ENCODE data around the gene FAM98B. TPM values are rescaled to one million over a fixed set of nuclear protein-coding genes. Genes with fewer than 3 reads are reported as not detected.
A peak's percentile ranks its signal among the peaks of the same experiment; 100 is the strongest.

The FAM98B gene
- total RNA-seq (10 to 100 TPM in 2 of 6 donors, 1 to 10 TPM in 4; 4.7 to 13.8 (median 7.0) TPM), polyA plus RNA-seq (1 to 10 TPM; 3.2 to 6.5 TPM)

DNA sequence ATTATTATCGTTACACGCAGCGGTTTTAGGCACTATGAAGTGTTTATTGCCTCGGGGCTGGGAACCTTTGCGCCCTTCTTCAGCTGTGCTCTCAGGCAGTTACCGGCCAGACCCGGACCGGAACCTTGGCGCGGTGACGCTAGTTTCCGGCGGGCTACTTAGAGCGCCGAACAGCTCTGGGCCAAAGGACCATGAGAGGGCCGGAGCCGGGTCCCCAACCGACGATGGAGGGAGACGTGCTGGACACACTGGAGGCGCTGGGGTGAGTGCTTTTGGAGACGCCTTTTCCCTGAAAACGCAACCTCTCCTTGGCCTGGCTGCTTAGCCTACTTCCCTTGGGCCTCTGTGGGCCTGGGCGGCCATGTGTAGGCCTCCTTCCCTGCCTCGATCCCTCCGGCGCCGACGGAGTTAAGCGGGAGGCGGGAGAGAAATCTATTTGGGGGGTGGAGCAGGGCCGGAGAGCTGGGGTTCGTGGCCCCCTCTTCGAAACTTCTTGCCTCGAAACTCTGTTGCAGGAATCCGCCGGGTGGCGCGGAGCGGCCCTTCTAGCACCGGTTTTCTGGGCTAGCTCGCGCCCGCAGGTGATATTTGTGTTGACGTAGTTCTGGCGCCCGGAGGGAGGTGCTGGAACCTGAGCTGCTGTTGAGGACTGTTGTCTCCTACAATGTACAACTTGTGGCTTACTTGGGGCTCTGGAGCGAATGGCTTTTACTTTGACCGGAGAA lies at the start of gene FAM98B:
FAM98B (plus strand) TSS at position 157 of the 725 bp plus-strand sequence; CDS start at position 192, 35 bp downstream.
- intact Hi-C loops (cut with DNase I): no loop called here
- peaks cover 0 to 12% (median 11%) of the 10 kb centered on the region in 3 donors for H3K4me1 ChIP-seq
- H3K4me3 ChIP-seq: peak within 1 kb of the TSS; percentile 73 to 94 (median 76)
- DNase-seq (peak; percentile 84 to 96 (median 90)), ATAC-seq (peak; percentile 95 to 98 (median 97)), FAIRE-seq (no peak)
- TF ChIP-seq, protein P1, sequence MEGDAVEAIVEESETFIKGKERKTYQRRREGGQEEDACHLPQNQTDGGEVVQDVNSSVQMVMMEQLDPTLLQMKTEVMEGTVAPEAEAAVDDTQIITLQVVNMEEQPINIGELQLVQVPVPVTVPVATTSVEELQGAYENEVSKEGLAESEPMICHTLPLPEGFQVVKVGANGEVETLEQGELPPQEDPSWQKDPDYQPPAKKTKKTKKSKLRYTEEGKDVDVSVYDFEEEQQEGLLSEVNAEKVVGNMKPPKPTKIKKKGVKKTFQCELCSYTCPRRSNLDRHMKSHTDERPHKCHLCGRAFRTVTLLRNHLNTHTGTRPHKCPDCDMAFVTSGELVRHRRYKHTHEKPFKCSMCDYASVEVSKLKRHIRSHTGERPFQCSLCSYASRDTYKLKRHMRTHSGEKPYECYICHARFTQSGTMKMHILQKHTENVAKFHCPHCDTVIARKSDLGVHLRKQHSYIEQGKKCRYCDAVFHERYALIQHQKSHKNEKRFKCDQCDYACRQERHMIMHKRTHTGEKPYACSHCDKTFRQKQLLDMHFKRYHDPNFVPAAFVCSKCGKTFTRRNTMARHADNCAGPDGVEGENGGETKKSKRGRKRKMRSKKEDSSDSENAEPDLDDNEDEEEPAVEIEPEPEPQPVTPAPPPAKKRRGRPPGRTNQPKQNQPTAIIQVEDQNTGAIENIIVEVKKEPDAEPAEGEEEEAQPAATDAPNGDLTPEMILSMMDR (IDR thresholded peaks at IDR 0.05): no peak
- 0% methylated on average over 49 of the region's 49 CpGs for WGBS, 2 donors
- H3K9me3 ChIP-seq: no peaks in the 10 kb centered on the region
- no peaks in the 10 kb centered on the region for H3K36me3 ChIP-seq
- peak within 1 kb of the TSS; percentile 87 to 96 (median 90) for H3K27ac ChIP-seq
- no peaks in the 10 kb centered on the region for H3K27me3 ChIP-seq

DNA sequence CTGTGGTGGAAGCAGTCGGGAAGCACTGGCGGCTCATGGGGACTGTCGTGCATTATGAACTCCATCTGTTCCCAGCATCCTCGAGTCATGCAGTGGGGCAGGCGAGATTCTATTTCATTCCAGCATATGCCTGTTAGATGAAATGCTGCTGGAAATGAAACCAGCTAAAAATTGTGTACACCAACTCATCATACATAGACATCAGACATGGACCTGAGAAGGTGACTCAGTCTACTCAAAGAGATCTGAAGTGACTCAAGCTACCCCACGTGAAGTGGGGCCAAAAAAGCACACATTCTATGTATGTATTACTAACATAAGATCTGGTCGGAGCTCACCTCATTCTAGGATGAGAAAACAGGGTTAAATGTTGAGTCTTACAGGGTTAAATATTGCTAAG lies 47.5 kb upstream of the FAM98B start:
- TF ChIP-seq, protein P1 (IDR thresholded peaks at IDR 0.05): no peak

DNA sequence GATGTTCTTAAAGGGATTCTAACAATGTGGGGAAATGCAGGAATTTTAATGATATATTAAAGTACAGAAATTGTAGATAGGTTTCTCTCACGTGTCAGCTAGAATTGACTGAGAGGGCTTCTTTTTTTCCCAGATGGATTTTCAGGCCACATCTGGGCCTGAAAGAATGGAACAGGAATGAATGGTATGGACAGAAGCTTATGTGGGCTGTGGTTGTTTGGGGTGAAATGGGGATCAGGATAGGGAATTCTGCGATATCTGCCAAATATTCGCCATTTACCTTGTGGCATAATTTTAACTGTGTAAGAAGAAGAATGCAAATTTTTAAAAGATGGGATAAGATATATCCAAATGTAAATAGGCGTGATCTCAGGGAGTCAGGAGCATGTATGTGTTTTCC lies 45.4 kb upstream of the FAM98B start:
- intact Hi-C loops (cut with DNase I): no loop called here
- H3K4me3 ChIP-seq: no peak overlapping the region
- no peaks in the 10 kb centered on the region for H3K4me1 ChIP-seq
- FAIRE-seq (no peak), DNase-seq (no peak), ATAC-seq (no peak)
- no peaks in the 10 kb centered on the region for H3K9me3 ChIP-seq
- no peaks in the 10 kb centered on the region for H3K36me3 ChIP-seq
- H3K27ac ChIP-seq: no peak overlapping the region
- TF ChIP-seq, protein P1 (IDR thresholded peaks at IDR 0.05): no peak
- WGBS, 2 donors: 77 to 78% methylated on average over 4 of the region's 4 CpGs
- no peaks in the 10 kb centered on the region for H3K27me3 ChIP-seq

More for the DNA sequence above, 47.5 kb upstream of the FAM98B start:
- no peak for ATAC-seq
- no peaks in the 10 kb centered on the region for H3K4me1 ChIP-seq
- no peaks in the 10 kb centered on the region for H3K36me3 ChIP-seq
- no peak overlapping the region for H3K27ac ChIP-seq
- H3K4me3 ChIP-seq: no peak overlapping the region
- DNase-seq: no peak
- 55 to 65% methylated on average over 7 of the region's 7 CpGs for WGBS, 2 donors
- intact Hi-C loops (cut with DNase I): no loop called here
- H3K27me3 ChIP-seq: no peaks in the 10 kb centered on the region
- no peak for FAIRE-seq
- H3K9me3 ChIP-seq: no peaks in the 10 kb centered on the region

DNA sequence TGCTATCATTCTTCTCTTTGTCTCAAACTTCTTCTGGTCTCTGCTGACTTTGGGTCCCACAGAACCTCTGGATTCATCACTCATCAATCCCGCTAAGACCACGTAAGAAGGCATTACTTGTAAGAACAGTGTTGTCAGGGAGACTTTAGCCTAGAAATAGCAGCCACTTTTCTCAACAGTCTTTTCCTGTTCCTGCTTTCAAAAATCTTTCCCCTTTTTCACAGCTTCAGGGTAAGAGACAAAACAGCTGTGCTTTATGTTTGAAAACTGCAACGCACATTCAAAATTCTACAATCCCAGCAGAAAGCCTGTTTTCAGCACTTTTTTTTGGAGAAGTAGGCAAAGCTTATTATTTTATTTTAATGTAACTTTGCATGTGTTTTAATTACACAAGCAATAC lies 42.0 kb upstream of the FAM98B start:
- TF ChIP-seq, protein P1 (IDR thresholded peaks at IDR 0.05): no peak
- Histone ChIP-seq H3K9me3 (no peaks in the 10 kb centered on the region), H3K27me3 (no peaks in the 10 kb centered on the region), H3K4me3 (no peak overlapping the region), H3K27ac (no peak overlapping the region), H3K4me1 (no peaks in the 10 kb centered on the region), H3K36me3 (no peaks in the 10 kb centered on the region)
- ATAC-seq (no peak), FAIRE-seq (no peak), DNase-seq (no peak)
- intact Hi-C loops (cut with DNase I): no loop called here
- 74 to 83% methylated on average over 3 of the region's 3 CpGs for WGBS, 2 donors

DNA sequence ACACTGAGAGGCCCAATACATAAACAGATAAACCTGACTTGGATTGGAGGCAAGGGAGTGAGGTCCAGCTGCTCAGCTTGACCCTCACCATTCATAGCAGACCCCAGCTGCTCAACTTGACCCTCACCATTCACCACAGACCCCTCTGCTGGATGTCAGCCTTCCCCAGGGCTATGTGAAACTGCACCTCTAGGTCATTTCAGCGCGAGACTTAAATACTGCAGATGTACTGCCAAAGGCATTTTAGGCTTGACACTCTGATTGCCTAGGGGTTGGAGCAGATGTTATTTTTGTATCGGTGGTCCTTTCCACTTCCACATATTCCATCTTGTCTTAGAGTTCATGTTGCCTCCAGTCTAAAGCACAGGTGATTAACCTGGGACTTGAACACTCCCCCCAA lies 41.5 kb upstream of the FAM98B start:
- Histone ChIP-seq H3K4me3 (no peak overlapping the region), H3K27ac (no peak overlapping the region), H3K4me1 (no peaks in the 10 kb centered on the region), H3K9me3 (no peaks in the 10 kb centered on the region), H3K36me3 (no peaks in the 10 kb centered on the region), H3K27me3 (no peaks in the 10 kb centered on the region)
- no peak for FAIRE-seq
- intact Hi-C loops (cut with DNase I): no loop called here
- DNase-seq: no peak
- TF ChIP-seq, protein P1 (IDR thresholded peaks at IDR 0.05): no peak
- no peak for ATAC-seq
- 69 to 70% methylated on average over 3 of the region's 3 CpGs for WGBS, 2 donors
